Activated T-cell treated with anti-CD3 and anti-CD28 coated beads, Interleukin-2, amount 50 U/mL, for 1 hour (primary cell): Measurements from ENCODE around the gene LPCAT3.

Experiments used
- DNase-seq: peaks from one replicate; pipeline ENCODE4 v3.0.0-alpha.2; 2020

Gene LPCAT3

DNA sequence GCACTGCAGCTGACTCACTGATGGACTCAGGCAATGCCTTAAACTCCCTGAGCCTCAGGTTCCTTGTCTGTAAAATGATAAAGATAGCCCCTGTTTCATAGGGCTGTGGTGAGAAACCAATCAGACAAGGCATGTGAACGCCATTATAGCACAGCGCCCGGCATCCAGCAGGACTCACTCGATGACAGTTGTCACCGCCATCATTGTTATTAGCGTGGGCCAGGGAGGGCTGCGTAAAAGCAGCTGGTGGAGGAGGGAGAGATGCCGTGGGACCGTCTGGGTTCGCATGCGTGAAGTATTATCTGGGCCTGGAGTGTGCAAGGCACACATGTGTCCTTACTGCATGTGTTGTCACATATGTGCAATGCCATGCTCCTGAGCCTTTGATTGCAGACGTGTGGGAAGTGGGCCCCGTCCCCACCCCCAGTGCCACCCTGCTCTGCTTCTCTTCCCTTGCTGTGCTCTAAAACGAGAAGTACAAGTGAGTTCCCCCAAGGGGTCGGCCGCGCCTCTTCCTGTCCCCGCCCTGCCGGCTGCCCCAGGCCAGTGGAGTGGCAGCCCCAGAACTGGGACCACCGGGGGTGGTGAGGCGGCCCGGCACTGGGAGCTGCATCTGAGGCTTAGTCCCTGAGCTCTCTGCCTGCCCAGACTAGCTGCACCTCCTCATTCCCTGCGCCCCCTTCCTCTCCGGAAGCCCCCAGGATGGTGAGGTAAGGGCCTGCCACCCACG, 67.3 kb downstream of the LPCAT3 start, which contains the start of gene PTPN6:
TSS of gene PTPN6 (plus strand) at position 546 of the 730 bp plus-strand sequence. CDS start at position 703, 157 bp downstream.
- DNase-seq = peak; percentile 60

DNA sequence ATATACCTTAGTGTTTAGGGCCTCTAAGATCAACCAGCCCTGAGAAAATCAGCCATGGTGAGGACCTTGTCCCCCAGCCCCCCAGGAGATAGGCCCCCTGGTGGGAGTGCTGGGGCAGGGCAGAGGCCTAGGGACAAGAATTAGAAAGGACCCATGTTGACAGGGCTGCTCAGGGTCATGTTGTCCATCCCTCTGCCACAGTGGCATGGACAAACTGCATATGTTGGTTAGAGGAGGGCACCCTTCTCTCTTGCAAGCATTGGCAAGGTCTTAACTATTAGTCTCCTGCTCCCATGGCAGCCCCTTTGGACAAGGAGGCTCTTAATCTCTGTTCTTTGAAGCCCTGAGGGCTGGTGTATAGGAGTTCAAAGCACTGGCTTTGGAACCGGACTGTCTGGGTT, 67.9 kb downstream of the LPCAT3 start:
- DNase-seq = peak; percentile 51

DNA sequence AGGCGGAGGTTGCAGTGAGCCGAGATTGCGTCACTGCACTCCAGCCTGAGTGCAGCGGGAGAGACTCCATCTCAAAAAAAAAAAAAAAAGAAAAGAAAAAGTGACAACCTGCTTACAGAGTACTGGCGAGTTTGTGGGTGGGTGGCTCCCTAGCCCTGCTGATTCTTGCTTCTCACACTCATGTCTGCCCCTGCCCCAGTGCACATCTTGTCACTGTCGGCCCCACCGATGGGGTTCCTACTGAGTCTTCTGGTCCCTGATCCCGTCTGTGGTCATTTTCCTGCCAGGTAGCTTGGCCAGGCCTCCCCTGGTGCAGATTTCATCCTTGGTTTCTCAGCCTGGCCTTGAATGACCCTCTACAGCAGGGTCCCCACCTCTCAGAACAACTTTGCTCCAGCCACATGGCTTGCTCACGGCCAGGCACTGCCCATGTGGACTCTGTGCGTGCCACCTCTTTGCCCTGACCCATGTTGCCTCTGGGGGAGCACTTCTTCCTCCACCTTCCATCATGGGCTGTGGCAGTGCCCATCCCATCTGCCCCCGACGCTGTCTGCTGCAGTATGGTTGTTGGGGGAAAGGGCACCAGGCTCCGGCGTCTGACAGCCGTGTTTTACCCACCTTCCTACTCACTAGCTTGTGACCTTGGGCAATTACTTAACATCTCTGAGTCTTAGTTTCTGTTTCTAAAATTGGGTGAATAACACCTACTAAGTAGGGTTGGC, 69.2 kb downstream of the LPCAT3 start:
- peak; percentile 47 for DNase-seq

DNA sequence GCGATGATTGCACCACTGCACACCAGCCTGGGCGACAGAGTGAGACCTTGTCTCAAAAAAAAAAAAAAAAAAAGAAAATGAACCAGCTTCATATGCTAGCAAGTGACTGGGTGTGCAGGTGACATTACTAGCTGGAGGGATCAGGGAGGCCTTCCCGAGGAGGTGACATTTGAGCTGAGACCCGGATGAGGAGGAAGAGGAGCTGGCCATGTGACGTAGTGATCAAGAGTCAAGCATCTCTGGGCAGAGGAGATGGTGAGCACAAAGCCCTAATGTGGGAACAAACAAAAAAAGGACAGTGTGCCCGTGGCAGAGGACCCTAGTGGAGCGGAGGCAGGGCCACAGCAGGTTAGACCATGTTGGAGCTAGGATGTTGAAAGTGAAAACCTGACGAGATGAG, 70.7 kb downstream of the LPCAT3 start:
- DNase-seq = no peak

DNA sequence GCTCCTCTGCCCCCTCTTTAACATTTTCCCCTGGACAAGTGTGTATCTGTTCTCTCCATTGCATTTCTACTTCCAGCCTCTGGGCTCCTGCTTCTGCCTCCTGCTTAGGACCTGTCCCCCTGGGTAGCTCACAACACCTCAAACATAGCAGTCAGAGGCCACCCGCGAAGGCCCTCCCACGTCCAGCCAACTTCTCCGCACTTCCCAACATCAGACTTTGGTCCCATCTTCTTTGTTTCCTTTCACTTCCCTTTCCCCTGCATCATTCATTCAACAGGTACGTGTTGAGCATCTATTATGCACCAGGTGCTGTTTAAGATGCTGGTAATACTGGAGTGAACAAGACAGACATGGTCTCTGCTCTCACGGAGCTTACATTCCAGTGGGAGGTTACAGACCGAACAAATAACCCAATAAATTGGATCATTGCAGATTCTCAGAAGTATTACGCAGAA, 71.3 kb downstream of the LPCAT3 start:
- DNase-seq = no peak

DNA sequence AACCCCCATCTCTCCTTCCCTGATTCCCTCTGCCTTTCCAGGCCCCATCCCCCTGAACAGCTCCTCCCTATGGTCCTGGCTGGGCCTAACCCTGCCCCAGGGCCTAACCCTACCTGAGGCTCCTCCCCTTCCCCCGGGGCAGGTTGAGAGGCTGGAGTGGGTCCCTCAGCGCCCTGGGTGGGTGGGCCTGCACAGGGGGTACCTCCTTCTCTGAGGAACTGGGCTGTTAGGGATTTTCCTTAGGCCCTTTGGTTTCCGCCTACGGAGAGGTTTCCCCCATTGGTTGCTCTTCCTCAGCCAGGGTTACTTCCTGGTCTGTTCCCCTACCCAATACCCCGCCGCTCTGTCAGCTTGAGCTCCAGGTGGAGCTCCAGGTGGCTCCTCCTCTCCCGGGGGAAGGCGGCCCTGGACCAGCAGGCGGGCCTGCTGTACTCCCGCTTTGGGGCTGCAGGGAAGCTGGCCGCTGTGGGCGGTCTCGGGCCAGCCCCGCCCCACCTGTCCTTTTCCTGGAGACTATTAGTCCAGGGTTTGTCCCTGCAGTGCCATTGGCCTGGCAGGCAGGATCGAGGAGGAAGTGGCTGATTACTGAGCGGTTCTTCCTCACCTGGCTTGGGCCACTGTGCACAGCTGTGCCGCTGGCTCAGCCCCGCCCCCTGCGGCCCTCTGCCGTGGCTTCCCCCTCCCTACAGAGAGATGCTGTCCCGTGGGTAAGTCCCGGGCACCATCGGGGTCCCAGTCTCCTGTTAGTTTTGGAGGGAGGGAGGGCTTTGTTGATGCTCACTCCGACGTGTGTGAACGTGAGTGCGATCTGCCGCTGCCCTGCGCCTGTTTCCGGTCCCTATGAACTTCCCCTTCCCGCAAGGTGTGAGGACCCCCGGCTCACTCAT, 72.0 kb downstream of the LPCAT3 start:
- peak; percentile 66 for DNase-seq

DNA sequence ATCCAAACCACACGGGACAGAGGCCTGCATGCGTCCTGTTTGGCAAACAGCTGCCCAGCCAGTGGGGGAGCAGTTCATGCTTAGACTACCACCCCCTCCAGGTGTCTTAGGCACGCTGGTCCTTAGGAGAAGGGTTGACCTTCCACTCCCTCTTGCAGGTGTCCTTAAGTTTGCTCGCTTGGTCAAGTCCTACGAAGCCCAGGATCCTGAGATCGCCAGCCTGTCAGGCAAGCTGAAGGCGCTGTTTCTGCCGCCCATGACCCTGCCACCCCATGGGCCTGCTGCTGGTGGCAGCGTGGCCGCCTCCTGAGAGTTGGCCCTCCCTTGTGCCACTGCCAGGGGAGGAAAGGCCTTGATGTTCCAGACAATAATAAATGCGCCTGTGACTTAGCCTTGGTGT, 72.7 kb downstream of the LPCAT3 start:
- DNase-seq = no peak

DNA sequence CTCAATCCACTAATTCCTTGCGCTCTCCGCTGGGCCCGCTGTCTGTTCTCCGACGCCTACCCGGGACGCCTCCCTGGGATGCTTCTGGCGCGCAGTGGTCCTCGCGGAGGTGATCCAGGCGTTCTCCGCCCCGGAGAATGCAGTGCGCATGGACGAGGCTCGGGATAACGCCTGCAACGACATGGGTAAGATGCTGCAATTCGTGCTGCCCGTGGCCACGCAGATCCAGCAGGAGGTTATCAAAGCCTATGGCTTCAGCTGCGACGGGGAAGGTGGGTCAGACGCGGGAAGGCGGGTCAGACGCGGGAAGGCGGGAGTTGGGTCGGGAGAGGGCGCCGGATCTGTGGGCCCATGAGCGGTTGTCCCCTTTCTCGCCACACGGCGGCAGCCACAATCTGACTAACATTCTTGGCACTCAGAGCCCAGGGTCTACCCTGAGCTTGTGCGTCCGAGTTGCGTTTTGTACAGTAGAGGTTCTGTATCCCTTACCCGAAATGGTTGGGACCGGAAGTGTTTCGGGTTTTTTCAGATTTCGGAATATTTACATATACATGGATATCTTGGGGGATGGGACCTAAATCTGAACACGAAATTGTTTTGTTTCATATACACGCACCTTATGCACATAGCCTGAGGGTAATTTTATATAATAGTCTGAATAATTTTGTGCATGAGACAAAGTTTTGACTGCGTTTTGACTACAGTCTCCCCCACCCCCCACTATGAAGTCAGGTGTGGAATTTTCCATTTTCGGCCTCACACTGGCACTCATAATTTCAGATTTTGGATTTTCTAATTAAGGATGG, 73.7 kb downstream of the LPCAT3 start:
- DNase-seq = peak; percentile 87

DNA sequence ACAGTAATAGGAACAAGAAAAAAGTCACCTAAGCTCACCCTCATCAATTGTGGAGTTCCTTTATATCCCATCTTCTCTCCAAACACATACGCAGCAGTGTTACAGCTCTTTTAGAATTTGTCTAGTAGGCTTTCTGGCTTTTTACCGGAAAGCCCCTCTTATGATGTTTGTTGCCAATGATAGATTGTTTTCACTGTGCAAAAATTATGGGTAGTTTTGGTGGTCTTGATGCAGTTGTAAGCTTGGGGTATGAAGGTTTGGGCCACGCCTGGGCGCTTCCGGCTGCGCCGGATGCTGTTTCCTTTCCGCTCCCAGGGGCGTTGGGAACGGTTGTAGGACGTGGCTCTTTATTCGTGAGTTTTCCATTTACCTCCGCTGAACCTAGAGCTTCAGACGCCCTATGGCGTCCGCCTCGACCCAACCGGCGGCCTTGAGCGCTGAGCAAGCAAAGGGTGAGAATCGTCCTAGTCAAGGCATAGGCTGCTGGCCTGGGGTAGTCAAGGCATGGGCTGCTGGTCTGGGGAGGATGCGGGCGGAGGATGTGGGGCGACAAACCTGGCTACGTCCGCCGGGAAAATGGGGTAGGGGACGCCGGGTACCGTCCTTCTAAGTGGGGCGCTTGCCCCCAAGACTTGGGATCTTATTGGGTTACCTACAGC, 74.4 kb downstream of the LPCAT3 start, which contains the start of the genes C12orf57 and RNU7-1:
TSS of gene C12orf57 (plus strand) at position 301 of the 659 bp plus-strand sequence. CDS start at position 401, 100 bp downstream.
TSS of gene RNU7-1 (plus strand) at position 95 of the 659 bp plus-strand sequence.
- DNase-seq = peak; percentile 76

DNA sequence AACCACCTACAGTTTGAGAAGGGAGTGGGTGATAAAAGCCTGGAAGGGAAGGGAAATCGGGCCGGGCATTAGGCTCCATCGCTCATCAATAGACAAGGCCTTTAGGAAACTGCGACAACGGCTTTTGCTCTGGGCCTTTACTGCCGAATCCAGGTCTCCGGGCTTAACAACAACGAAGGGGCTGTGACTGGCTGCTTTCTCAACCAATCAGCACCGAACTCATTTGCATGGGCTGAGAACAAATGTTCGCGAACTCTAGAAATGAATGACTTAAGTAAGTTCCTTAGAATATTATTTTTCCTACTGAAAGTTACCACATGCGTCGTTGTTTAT, 74.9 kb downstream of the LPCAT3 start:
- peak; percentile 69 for DNase-seq

DNA sequence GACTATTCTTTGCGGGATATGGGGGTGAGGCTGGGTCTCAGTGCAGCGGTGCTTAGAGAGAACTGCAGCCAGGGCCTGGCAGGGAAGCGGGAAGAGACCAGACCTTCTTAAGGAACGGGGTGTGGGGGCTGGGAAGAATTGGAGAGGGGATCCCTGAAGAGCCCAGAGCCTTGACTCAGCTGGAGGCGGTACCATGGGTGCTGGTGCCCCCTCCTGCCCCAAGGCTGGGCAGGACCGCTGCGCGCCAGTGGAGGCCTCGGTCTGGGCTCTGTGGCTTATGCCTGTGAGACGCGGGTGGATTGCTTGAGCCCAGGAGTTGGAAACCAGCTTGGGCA, 76.0 kb downstream of the LPCAT3 start:
- DNase-seq = no peak

DNA sequence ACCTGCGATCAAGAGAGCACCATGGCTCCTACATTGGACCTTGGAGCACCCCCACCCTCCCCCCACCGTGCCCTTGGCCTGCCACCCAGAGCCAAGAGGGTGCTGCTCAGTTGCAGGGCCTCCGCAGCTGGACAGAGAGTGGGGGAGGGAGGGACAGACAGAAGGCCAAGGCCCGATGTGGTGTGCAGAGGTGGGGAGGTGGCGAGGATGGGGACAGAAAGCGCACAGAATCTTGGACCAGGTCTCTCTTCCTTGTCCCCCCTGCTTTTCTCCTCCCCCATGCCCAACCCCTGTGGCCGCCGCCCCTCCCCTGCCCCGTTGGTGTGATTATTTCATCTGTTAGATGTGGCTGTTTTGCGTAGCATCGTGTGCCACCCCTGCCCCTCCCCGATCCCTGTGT, 76.5 kb downstream of the LPCAT3 start:
- no peak for DNase-seq

DNA sequence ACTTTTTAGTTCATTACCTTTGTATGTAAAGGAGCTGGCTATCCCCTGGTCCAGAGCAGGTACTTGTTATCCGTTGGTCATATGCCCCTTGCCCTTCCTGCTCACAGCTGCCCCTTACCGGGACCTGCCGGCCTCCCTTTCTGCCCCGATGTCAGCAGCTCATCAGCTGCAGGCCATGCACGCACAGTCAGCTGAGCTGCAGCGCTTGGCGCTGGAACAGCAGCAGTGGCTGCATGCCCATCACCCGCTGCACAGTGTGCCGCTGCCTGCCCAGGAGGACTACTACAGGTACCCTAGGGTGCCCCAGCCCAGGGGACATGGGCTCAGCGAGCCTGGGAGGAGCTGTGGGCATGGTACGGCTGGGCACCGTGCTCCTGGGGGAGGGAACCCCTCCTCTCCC, 77.0 kb downstream of the LPCAT3 start:
- DNase-seq = no peak

DNA sequence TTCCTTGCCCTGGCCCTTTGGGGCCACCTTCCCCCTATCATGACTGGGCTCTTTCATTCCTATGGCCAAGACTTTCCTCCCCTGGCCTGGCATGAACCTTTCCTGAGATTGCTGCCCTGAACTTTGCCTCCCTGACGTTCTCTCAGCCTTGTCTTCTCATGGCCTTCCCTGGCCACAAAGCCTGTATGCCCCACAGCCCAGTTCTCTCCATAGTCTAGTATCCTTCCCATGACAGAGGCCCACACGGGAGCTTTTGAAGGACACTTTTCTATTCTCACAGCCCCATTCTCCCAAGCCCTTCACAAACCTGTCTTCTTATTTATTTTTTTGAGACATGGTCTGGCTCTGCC, 79.1 kb downstream of the LPCAT3 start:
- no peak for DNase-seq

DNA sequence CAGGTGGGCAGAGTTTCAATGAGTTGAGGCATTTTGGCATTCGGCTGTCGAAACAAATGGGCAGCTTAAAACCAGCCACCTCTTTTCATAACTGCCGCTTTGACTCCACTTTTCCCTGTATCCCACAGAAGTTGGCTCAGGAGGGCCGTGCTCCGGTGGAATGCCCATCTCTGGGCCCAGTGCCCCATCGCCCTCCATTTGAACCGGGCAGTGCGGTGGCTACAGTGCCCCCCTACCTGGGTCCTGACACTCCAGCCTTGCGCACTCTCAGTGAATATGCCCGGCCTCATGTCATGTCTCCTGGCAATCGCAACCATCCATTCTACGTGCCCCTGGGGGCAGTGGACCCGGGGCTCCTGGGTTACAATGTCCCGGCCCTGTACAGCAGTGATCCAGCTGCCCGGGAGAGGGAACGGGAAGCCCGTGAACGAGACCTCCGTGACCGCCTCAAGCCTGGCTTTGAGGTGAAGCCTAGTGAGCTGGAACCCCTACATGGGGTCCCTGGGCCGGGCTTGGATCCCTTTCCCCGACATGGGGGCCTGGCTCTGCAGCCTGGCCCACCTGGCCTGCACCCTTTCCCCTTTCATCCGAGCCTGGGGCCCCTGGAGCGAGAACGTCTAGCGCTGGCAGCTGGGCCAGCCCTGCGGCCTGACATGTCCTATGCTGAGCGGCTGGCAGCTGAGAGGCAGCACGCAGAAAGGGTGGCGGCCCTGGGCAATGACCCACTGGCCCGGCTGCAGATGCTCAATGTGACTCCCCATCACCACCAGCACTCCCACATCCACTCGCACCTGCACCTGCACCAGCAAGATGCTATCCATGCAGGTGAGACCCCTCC, 79.7 kb downstream of the LPCAT3 start:
- DNase-seq = no peak

DNA sequence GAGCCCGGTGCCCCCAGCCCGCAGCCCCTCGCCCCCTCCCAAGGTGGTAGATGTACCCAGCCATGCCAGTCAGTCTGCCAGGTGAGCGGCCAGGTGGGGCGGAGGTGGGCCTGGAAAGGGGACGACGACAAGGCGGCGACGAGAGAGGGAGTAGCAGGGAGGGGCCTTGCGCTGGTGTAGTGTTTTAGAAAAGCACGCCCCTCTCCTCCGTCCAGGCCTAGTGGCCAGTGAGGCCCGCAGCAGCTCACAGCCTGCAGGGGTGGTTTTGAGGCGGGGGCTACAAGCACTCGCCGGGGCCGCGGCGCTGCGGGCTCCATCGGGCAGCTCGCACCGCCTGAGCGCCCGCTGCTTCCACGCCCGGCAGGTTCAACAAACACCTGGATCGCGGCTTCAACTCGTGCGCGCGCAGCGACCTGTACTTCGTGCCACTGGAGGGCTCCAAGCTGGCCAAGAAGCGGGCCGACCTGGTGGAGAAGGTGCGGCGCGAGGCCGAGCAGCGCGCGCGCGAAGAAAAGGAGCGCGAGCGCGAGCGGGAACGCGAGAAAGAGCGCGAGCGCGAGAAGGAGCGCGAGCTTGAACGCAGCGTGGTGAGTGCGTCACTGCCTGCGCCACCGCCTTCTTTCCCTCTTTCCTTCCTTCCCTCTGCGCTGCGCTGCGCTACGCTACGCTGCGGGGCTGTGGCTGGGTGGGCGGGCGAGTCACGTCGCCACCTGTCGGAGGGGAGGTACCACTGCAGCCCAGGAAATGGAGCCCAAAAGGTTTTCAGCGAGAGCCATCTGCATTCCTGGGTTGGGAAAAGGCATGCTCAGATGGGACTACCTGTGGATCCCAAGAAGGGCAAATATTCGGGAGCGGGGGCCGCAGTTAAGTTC, 80.6 kb downstream of the LPCAT3 start:
- peak; percentile 91 for DNase-seq

DNA sequence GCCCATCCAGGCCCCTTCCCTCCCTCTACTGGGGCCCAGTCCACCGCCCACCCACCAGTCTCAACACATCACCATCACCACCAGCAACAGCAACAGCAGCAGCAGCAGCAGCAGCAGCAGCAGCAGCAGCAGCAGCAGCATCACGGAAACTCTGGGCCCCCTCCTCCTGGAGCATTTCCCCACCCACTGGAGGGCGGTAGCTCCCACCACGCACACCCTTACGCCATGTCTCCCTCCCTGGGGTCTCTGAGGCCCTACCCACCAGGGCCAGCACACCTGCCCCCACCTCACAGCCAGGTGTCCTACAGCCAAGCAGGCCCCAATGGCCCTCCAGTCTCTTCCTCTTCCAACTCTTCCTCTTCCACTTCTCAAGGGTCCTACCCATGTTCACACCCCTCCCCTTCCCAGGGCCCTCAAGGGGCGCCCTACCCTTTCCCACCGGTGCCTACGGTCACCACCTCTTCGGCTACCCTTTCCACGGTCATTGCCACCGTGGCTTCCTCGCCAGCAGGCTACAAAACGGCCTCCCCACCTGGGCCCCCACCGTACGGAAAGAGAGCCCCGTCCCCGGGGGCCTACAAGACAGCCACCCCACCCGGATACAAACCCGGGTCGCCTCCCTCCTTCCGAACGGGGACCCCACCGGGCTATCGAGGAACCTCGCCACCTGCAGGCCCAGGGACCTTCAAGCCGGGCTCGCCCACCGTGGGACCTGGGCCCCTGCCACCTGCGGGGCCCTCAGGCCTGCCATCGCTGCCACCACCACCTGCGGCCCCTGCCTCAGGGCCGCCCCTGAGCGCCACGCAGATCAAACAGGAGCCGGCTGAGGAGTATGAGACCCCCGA, 81.4 kb downstream of the LPCAT3 start:
- DNase-seq = peak; percentile 68

DNA sequence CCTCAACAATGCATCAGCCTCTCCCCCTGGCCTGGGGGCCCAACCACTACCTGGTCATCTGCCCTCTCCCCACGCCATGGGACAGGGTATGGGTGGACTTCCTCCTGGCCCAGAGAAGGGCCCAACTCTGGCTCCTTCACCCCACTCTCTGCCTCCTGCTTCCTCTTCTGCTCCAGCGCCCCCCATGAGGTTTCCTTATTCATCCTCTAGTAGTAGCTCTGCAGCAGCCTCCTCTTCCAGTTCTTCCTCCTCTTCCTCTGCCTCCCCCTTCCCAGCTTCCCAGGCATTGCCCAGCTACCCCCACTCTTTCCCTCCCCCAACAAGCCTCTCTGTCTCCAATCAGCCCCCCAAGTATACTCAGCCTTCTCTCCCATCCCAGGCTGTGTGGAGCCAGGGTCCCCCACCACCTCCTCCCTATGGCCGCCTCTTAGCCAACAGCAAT, 82.1 kb downstream of the LPCAT3 start:
- DNase-seq = no peak
